Panc1 (cell line): Measurements from ENCODE around the gene PVRIG. TPM values are rescaled to one million over a fixed set of nuclear protein-coding genes. Genes with fewer than 3 reads are reported as not detected.

Source experiments
- ATAC-seq: fragments of 200-7000 bp; cut with Tn5 transposase; 2 replicates; pipeline ENCODE4 v1.9.1; 2020; ENCODE audit warnings: mild to moderate bottlenecking, moderate library complexity
- BruUV-seq: library from RNA; stranded (reverse); fragments of 400-500 nt; replicated peaks from 2 replicates; lab custom pipeline; 2021; lab: Mats Ljungman, UMichigan
- CTCF ChIA-PET: fragments of 300-600 bp; sonication (Branson Sonifier 250); formaldehyde crosslinking; loops from one replicate; lab custom pipeline; 2022; ENCODE audit warnings: antibody characterized with exemption; lab: Charles Lee
- POLR2A ChIA-PET: fragments of 300-600 bp; sonication (Branson Sonifier 250); formaldehyde crosslinking; loops from one replicate; lab custom pipeline; 2022; ENCODE audit warnings: antibody characterized with exemption; lab: Charles Lee
- DNase-seq: peaks from one replicate; pipeline ENCODE4 v3.0.0-alpha.2; 2010; ENCODE audit warnings: low read depth, low spot score
- H3K27ac ChIP-seq: 2 replicates; pipeline ENCODE4 v1.5.1; 2011; ENCODE audit warnings: mild to moderate bottlenecking, low read length, inconsistent platforms
- H3K27me3 ChIP-seq: fragments of 200-500 bp; sonication (Bioruptor generic); 2 replicates; pipeline ENCODE4 v1.6.0; 2014; ENCODE audit warnings: low read length, inconsistent platforms; ENCODE audit not compliant: control insufficient read depth, insufficient read depth
- H3K36me3 ChIP-seq: fragments of 200-500 bp; sonication (Bioruptor generic); 2 replicates; pipeline ENCODE4 v1.5.1; 2014; ENCODE audit warnings: inconsistent platforms, mild to moderate bottlenecking, low read length, moderate library complexity; ENCODE audit not compliant: control insufficient read depth, insufficient read depth
- H3K4me1 ChIP-seq: 2 replicates; pipeline ENCODE4 v1.5.1; 2011; ENCODE audit warnings: inconsistent platforms, mild to moderate bottlenecking, low read length, moderate library complexity; ENCODE audit not compliant: control insufficient read depth, insufficient read depth
- H3K4me3 ChIP-seq, 2 experiments: 2 replicates each; pipeline ENCODE4 v1.5.1; 2011 to 2012; ENCODE audit warnings: low read depth in 2 of 2, low read length in 2 of 2, mild to moderate bottlenecking in 2 of 2, inconsistent platforms in 1 of 2, moderate library complexity in 1 of 2
- H3K9me3 ChIP-seq: fragments of 200-500 bp; sonication (Bioruptor generic); 2 replicates; pipeline ENCODE4 v1.5.1; 2014; ENCODE audit warnings: low read depth, mild to moderate bottlenecking, inconsistent platforms, low read length, moderate library complexity; ENCODE audit not compliant: control insufficient read depth, insufficient read depth
- POLR2AphosphoS5 ChIP-seq: IDR thresholded peaks from 2 replicates; pipeline ENCODE4 v1.6.1; 2012; ENCODE audit warnings: mild to moderate bottlenecking, low read depth, low read length, moderate library complexity
- SIN3A ChIP-seq: IDR thresholded peaks from 2 replicates; pipeline ENCODE4 v1.6.1; 2012; ENCODE audit warnings: low read depth, mild to moderate bottlenecking, low read length, moderate library complexity, borderline replicate concordance; ENCODE audit not compliant: insufficient read depth
- TCF7L2 ChIP-seq: IDR thresholded peaks from 2 replicates; pipeline ENCODE4 v1.6.1; 2011; ENCODE audit warnings: mild to moderate bottlenecking, low read depth, low read length, inconsistent platforms
- in situ Hi-C: cut with HindIII; loops from 2 replicates; pipeline ENCODE4 v1.10.0; 2016; ENCODE audit warnings: low sequenced_read_pairs, low pct_unique_long_range_greater_than_20kb
- intact Hi-C: fragments of 100-400 bp; cut with micrococcal nuclease; formaldehyde crosslinking; loops from one replicate; pipeline ENCODE4 v1.10.0; 2022; ENCODE audit not compliant: unreplicated experiment
- total RNA-seq: library from RNA; stranded (reverse); gene quantifications from one replicate; pipeline ENCODE4 v1.2.1, GENCODE V29; 2021; ENCODE audit not compliant: unreplicated experiment
- TF ChIP-seq, protein P1 (sequence below), 2 experiments: IDR thresholded peaks; 2 replicates each; pipeline ENCODE4 v1.6.1; 2011 to 2012; ENCODE audit warnings: low read depth in 2 of 2, control low read depth in 1 of 2, low read length in 1 of 2, mild to moderate bottlenecking in 1 of 2, moderate library complexity in 1 of 2; ENCODE audit not compliant: insufficient read depth in 1 of 2
- TF ChIP-seq, protein P2 (sequence below): fragments of 450-650 bp; IDR thresholded peaks from 2 replicates; pipeline ENCODE4 v1.5.1; 2017; ENCODE audit warnings: mild to moderate bottlenecking

Gene PVRIG
- total RNA-seq, 1 experiment from 2014 or later = not detected

DNA sequence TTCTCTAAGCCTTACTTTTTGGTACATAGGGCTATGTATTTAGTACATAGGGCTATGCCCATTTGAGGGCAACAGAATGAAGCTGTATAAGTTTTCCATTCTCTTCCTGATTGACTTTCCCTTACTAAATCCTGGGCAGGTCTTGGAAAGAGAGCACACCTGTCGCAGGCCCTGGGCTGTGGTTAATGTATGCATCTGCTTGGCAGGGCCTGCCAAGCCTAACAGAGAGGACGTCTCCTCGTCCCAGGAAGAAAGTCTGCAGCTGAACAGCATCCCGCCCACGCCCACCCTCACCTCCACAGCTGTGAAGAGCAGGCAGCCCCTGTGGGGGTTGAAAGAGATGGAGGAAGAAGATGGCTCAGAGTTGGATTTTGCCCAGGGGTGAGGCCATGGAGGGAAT is 8.9 kb upstream of the PVRIG start:
- BruUV-seq = no TSS peak
- no peak for TF ChIP-seq TCF7L2
- TF ChIP-seq POLR2AphosphoS5 = no peak
- TF ChIP-seq SIN3A = no peak
- TF ChIP-seq, protein P1, sequence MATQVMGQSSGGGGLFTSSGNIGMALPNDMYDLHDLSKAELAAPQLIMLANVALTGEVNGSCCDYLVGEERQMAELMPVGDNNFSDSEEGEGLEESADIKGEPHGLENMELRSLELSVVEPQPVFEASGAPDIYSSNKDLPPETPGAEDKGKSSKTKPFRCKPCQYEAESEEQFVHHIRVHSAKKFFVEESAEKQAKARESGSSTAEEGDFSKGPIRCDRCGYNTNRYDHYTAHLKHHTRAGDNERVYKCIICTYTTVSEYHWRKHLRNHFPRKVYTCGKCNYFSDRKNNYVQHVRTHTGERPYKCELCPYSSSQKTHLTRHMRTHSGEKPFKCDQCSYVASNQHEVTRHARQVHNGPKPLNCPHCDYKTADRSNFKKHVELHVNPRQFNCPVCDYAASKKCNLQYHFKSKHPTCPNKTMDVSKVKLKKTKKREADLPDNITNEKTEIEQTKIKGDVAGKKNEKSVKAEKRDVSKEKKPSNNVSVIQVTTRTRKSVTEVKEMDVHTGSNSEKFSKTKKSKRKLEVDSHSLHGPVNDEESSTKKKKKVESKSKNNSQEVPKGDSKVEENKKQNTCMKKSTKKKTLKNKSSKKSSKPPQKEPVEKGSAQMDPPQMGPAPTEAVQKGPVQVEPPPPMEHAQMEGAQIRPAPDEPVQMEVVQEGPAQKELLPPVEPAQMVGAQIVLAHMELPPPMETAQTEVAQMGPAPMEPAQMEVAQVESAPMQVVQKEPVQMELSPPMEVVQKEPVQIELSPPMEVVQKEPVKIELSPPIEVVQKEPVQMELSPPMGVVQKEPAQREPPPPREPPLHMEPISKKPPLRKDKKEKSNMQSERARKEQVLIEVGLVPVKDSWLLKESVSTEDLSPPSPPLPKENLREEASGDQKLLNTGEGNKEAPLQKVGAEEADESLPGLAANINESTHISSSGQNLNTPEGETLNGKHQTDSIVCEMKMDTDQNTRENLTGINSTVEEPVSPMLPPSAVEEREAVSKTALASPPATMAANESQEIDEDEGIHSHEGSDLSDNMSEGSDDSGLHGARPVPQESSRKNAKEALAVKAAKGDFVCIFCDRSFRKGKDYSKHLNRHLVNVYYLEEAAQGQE (IDR thresholded peaks at IDR 0.05; ENCODE audit: insufficient read depth in 1 of 2, low read depth in 2 of 2, low read length in 1 of 2) = no peak
- TF ChIP-seq, protein P2, sequence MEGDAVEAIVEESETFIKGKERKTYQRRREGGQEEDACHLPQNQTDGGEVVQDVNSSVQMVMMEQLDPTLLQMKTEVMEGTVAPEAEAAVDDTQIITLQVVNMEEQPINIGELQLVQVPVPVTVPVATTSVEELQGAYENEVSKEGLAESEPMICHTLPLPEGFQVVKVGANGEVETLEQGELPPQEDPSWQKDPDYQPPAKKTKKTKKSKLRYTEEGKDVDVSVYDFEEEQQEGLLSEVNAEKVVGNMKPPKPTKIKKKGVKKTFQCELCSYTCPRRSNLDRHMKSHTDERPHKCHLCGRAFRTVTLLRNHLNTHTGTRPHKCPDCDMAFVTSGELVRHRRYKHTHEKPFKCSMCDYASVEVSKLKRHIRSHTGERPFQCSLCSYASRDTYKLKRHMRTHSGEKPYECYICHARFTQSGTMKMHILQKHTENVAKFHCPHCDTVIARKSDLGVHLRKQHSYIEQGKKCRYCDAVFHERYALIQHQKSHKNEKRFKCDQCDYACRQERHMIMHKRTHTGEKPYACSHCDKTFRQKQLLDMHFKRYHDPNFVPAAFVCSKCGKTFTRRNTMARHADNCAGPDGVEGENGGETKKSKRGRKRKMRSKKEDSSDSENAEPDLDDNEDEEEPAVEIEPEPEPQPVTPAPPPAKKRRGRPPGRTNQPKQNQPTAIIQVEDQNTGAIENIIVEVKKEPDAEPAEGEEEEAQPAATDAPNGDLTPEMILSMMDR = no peak
- ATAC-seq = no peak
- no peak for DNase-seq
- Histone ChIP-seq H3K4me1 (no peaks in the 10 kb centered on the region), H3K36me3 (no peaks in the 10 kb centered on the region), H3K4me3 (no peak overlapping the region), H3K9me3 (no peaks in the 10 kb centered on the region), H3K27ac (no peak overlapping the region), H3K27me3 (no peaks in the 10 kb centered on the region; the same call in none of the 2 replicates)
- ChIA-PET CTCF (interaction anchor here (0.5 to 0.6 kb wide), 2 partner anchors 32 to 78 kb away, joined by 5 to 10 read pairs; no protein-coding TSS in a partner anchor), POLR2A (interaction anchor here (1.2 kb wide), 1 partner anchor 83 kb away, joined by 3 read pairs; no protein-coding TSS in a partner anchor)
- in situ Hi-C loops (no loop called here), intact Hi-C loops (no loop called here)

DNA sequence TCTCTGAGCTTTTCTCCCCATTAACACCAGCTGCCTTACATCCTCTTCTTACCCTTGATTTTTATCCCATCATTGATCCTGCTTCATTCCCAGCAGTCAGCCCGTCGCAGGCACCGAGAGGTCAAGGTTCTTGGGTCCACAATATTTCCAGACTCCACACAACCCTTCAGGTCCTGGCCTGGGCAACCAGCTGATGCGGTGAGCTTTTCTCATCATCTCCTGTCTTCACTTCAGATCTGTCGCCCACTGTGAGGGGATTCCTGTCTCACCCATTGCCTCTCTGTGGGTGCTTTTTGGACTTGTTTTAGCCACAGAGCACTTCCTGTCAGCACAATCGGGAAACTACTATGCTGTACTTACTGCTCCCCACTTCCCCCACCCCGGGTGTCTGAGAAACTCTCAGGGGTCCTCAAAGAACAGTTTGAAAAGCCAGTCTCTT is 8.4 kb upstream of the PVRIG start:
- Histone ChIP-seq H3K4me1 (no peaks in the 10 kb centered on the region), H3K9me3 (no peaks in the 10 kb centered on the region), H3K27ac (no peak overlapping the region), H3K36me3 (no peaks in the 10 kb centered on the region), H3K27me3 (no peaks in the 10 kb centered on the region; the same call in none of the 2 replicates), H3K4me3 (no peak overlapping the region)
- ATAC-seq (no peak), DNase-seq (no peak)
- TF ChIP-seq POLR2AphosphoS5 (no peak), SIN3A (no peak), TCF7L2 (no peak)
- TF ChIP-seq, protein P1 (IDR thresholded peaks at IDR 0.05; ENCODE audit: insufficient read depth in 1 of 2, low read depth in 2 of 2, low read length in 1 of 2) = no peak
- TF ChIP-seq, protein P2 = no peak
- ChIA-PET POLR2A (no interaction called here), CTCF (interaction anchor here (0.5 kb wide), 1 partner anchor 79 kb away, joined by 5 read pairs; no protein-coding TSS in a partner anchor)
- intact Hi-C loops (no loop called here), in situ Hi-C loops (no loop called here)
- BruUV-seq = no TSS peak
